Measurements from ENCODE around the gene SLC9A3. TPM values are rescaled to one million over a fixed set of nuclear protein-coding genes. Genes with fewer than 3 reads are reported as not detected.

The SLC9A3 gene
- total RNA-seq, 5 donors from 2014 or later (not counting 1 experiment from before 2014, with no cell fraction given), result 1.9 to 3.5 (median 2.5) TPM

DNA sequence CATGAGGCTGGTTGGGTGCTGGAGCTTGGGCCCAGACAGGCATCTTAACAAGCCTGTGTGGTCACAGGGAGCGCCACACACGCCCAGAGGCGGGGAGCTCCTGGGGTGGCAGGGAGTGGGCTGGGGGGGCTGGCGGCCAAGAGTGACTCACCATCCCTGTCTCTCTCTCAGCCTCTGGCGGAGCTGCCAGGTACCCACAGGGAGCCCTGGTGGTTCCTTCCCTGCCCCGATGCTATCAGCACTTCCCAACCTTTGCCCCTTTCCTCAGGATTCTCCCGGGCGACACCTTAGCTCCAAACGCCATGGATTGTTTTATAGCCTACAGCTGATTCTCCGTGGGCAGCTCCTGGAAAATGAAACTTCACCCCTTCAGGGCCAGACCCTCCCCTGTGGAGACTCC, 5.5 kb downstream of the SLC9A3 start:
- CTCF ChIA-PET, result no interaction called here
- Mint-ChIP-seq H3K27ac (no peak overlapping the region), H3K9me3 (peaks cover 0 to 10% (median 0%) of the 10 kb centered on the region in 3 donors), H3K27me3 (peaks cover 36 to 59% of the 10 kb centered on the region in 2 donors), H3K4me1 (peaks cover 0 to 9% (median 7%) of the 10 kb centered on the region in 3 donors), H3K4me3 (no peak overlapping the region), H3K36me3 (no peaks in the 10 kb centered on the region)
- WGBS (ENCODE audit: insufficient coverage), result 69% methylated on average over 5 of the region's 10 CpGs
- Histone ChIP-seq H3K9me3 (no peaks in the 10 kb centered on the region), H3K36me3 (ENCODE audit: control insufficient read depth in 2 of 2, extremely low read depth in 1 of 2, insufficient read depth in 1 of 2, low read length in 1 of 2) (no peaks in the 10 kb centered on the region), H3K27ac (ENCODE audit: low read length) (no peak overlapping the region), H3K4me3 (ENCODE audit: control insufficient read depth in 1 of 2, extremely low read depth in 1 of 2, low read length in 1 of 2) (no peak overlapping the region), H3K4me1 (ENCODE audit: control insufficient read depth in 1 of 2, extremely low read depth in 1 of 2, insufficient read depth in 2 of 2, low read length in 2 of 2) (peaks cover 0 to 7% of the 10 kb centered on the region in 2 experiments), H3K27me3 (replicated peaks in 1 of 2; ENCODE audit: control insufficient read depth in 2 of 2, extremely low read depth in 1 of 2, insufficient read depth in 2 of 2, low read length in 1 of 2) (peaks cover 0 to 90% of the 10 kb centered on the region in 2 experiments)
- ATAC-seq (replicated peaks in 1 of 4), result no peak
- POLR2A ChIA-PET, result no interaction called here
- DNase-seq, result no peak

DNA sequence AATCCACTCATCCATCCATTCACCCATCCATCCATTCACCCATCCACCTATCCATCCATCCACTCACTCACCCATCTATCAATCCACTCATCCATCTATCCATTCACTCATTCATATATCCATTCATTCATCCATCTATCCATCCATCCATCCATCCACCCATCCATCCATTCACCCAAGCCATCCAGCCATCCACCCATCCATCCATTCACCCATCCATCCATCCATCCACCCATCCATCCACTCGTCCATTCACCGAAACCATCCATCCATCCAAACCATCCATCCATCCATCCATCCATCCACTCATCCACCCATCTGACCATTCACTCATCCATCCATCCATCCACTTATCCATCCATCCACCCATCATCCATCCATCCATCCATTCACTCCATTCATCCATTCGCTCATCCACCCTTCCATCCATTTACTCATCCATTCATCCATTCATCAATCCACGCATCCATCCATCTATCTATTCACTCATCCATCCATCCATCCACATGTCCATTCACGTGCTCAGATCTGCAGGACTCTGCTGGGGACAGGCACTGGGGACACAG, 6.6 kb downstream of the SLC9A3 start:
- Mint-ChIP-seq H3K9me3 (peaks cover 0 to 10% (median 0%) of the 10 kb centered on the region in 3 donors), H3K4me1 (no peaks in the 10 kb centered on the region), H3K4me3 (no peak overlapping the region), H3K27me3 (peaks cover 32 to 50% of the 10 kb centered on the region in 2 donors), H3K27ac (no peak overlapping the region), H3K36me3 (no peaks in the 10 kb centered on the region)
- no peak overlapping the region for H3K4me3 ChIP-seq (ENCODE audit: control insufficient read depth in 1 of 2, extremely low read depth in 1 of 2, low read length in 1 of 2)
- H3K27ac ChIP-seq (ENCODE audit: low read length), result no peak overlapping the region
- peaks cover 0 to 85% of the 10 kb centered on the region in 2 experiments for H3K27me3 ChIP-seq (replicated peaks in 1 of 2; ENCODE audit: control insufficient read depth in 2 of 2, extremely low read depth in 1 of 2, insufficient read depth in 2 of 2, low read length in 1 of 2)
- no peaks in the 10 kb centered on the region for H3K4me1 ChIP-seq (ENCODE audit: control insufficient read depth in 1 of 2, extremely low read depth in 1 of 2, insufficient read depth in 2 of 2, low read length in 2 of 2)
- CTCF ChIA-PET, result no interaction called here
- WGBS (ENCODE audit: insufficient coverage), result 96% methylated on average over 4 of the region's 5 CpGs
- POLR2A ChIA-PET, result no interaction called here
- H3K36me3 ChIP-seq (ENCODE audit: control insufficient read depth in 2 of 2, extremely low read depth in 1 of 2, insufficient read depth in 1 of 2, low read length in 1 of 2), result no peaks in the 10 kb centered on the region
- no peak for ATAC-seq (replicated peaks in 1 of 4)
- DNase-seq, result no peak
- no peaks in the 10 kb centered on the region for H3K9me3 ChIP-seq

DNA sequence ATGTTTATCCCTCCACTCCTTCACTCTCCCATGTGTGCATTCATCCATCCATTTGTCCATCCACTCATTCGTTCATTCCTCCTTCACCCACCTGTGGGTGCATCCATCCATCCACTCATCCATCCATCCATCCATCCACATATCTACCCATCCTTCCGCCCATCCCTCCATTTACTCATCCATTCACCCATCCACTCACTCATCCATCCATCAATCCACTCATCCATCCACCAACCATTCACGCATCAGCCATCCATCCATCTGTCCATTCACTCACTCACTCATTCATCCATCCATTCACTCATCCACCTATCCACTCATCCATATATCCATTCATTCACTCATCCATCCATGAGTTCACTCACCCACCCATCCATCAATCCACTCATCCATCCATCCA, 7.3 kb downstream of the SLC9A3 start:
- Histone ChIP-seq H3K36me3 (ENCODE audit: control insufficient read depth in 2 of 2, extremely low read depth in 1 of 2, insufficient read depth in 1 of 2, low read length in 1 of 2) (no peaks in the 10 kb centered on the region), H3K27me3 (replicated peaks in 1 of 2; ENCODE audit: control insufficient read depth in 2 of 2, extremely low read depth in 1 of 2, insufficient read depth in 2 of 2, low read length in 1 of 2) (peaks cover 0 to 80% of the 10 kb centered on the region in 2 experiments), H3K27ac (ENCODE audit: low read length) (no peak overlapping the region), H3K9me3 (no peaks in the 10 kb centered on the region), H3K4me3 (ENCODE audit: control insufficient read depth in 1 of 2, extremely low read depth in 1 of 2, low read length in 1 of 2) (no peak overlapping the region), H3K4me1 (ENCODE audit: control insufficient read depth in 1 of 2, extremely low read depth in 1 of 2, insufficient read depth in 2 of 2, low read length in 2 of 2) (no peaks in the 10 kb centered on the region)
- DNase-seq (no peak), ATAC-seq (replicated peaks in 1 of 4) (no peak)
- no peaks in the 10 kb centered on the region for H3K4me1 Mint-ChIP-seq
- peaks cover 32 to 47% of the 10 kb centered on the region in 2 donors for H3K27me3 Mint-ChIP-seq
- H3K27ac Mint-ChIP-seq, result no peak overlapping the region
- H3K9me3 Mint-ChIP-seq, result peaks cover 0 to 10% (median 0%) of the 10 kb centered on the region in 3 donors
- H3K4me3 Mint-ChIP-seq, result no peak overlapping the region
- 87% methylated on average over 3 of the region's 3 CpGs for WGBS (ENCODE audit: insufficient coverage)
- H3K36me3 Mint-ChIP-seq, result no peaks in the 10 kb centered on the region
- ChIA-PET POLR2A (no interaction called here), CTCF (no interaction called here)

DNA sequence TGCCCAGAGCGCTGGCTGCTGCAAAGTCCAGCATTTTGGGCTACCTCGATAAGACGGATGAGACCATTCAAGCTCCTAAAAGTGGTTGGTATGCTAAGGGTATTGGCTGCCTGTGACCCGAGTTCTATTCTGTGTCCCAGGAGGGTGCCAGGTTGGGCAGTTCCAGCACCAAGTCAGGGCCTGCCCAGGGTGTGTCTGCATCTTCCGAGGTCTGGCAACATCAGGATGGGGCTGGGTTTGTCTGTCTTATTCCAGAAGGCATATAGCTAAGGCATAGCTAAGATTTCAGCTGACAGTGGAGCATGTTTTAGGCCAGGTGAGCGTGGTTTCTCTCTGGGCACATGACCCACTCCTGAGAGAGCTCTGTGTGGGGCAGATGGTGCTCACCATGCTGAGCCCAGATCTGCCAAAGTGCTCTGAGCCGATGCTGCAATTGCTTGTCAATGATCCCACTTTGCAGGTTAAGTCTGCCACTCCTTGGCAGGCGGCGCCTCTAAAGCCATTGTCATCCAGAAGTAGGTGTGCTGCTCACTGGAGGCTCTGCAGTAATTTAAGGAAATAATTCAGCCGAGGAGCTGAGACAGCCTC, 7.8 kb downstream of the SLC9A3 start:
- Mint-ChIP-seq H3K4me3 (no peak overlapping the region), H3K4me1 (no peaks in the 10 kb centered on the region), H3K36me3 (no peaks in the 10 kb centered on the region), H3K27ac (no peak overlapping the region), H3K27me3 (peaks cover 28 to 42% of the 10 kb centered on the region in 2 donors), H3K9me3 (peaks cover 0 to 10% (median 0%) of the 10 kb centered on the region in 3 donors)
- ATAC-seq (replicated peaks in 1 of 4) (no peak), DNase-seq (no peak)
- POLR2A ChIA-PET, result no interaction called here
- no peak overlapping the region for H3K27ac ChIP-seq (ENCODE audit: low read length)
- WGBS (ENCODE audit: insufficient coverage), result 87% methylated on average over 6 of the region's 10 CpGs
- H3K4me1 ChIP-seq (ENCODE audit: control insufficient read depth in 1 of 2, extremely low read depth in 1 of 2, insufficient read depth in 2 of 2, low read length in 2 of 2), result no peaks in the 10 kb centered on the region
- CTCF ChIA-PET, result no interaction called here
- no peaks in the 10 kb centered on the region for H3K9me3 ChIP-seq
- H3K27me3 ChIP-seq (replicated peaks in 1 of 2; ENCODE audit: control insufficient read depth in 2 of 2, extremely low read depth in 1 of 2, insufficient read depth in 2 of 2, low read length in 1 of 2), result peaks cover 0 to 75% of the 10 kb centered on the region in 2 experiments
- H3K4me3 ChIP-seq (ENCODE audit: control insufficient read depth in 1 of 2, extremely low read depth in 1 of 2, low read length in 1 of 2), result no peak overlapping the region
- no peaks in the 10 kb centered on the region for H3K36me3 ChIP-seq (ENCODE audit: control insufficient read depth in 2 of 2, extremely low read depth in 1 of 2, insufficient read depth in 1 of 2, low read length in 1 of 2)

DNA sequence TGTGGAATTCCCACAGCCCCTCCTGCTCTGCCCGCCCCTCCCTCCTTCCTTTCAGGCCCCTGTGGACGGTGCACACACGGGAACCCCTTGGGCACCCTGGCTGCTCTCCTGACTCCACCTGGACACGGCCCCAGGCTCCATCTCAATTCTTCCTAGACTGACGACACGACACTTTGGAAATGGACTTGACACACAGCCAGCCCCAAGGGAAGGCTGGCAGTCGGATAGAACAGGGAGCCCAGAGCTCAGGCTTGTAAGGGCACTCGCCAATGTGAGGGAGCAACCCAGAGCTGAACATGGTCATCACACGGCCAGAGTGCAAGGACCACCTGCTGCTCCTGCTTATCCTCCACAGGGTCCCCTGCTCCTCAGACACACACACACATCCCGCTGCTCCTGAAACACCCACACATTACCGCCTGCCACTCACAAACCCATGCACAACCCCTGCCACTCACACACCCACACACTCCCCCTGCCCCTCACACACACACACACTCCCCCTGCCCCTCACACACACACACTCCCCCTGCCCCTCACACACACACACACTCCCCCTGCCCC, 8.9 kb downstream of the SLC9A3 start:
- Histone ChIP-seq H3K9me3 (no peaks in the 10 kb centered on the region), H3K27me3 (replicated peaks in 1 of 2; ENCODE audit: control insufficient read depth in 2 of 2, extremely low read depth in 1 of 2, insufficient read depth in 2 of 2, low read length in 1 of 2) (peaks cover 0 to 68% of the 10 kb centered on the region in 2 experiments), H3K4me3 (ENCODE audit: control insufficient read depth in 1 of 2, extremely low read depth in 1 of 2, low read length in 1 of 2) (no peak overlapping the region), H3K36me3 (ENCODE audit: control insufficient read depth in 2 of 2, extremely low read depth in 1 of 2, insufficient read depth in 1 of 2, low read length in 1 of 2) (no peaks in the 10 kb centered on the region), H3K4me1 (ENCODE audit: control insufficient read depth in 1 of 2, extremely low read depth in 1 of 2, insufficient read depth in 2 of 2, low read length in 2 of 2) (no peaks in the 10 kb centered on the region), H3K27ac (ENCODE audit: low read length) (no peak overlapping the region)
- Mint-ChIP-seq H3K4me3 (no peak overlapping the region), H3K27ac (no peak overlapping the region), H3K9me3 (peaks cover 0 to 10% (median 0%) of the 10 kb centered on the region in 3 donors), H3K36me3 (no peaks in the 10 kb centered on the region), H3K27me3 (peaks cover 24 to 33% of the 10 kb centered on the region in 2 donors), H3K4me1 (no peaks in the 10 kb centered on the region)
- WGBS (ENCODE audit: insufficient coverage), result 60% methylated on average over 10 of the region's 11 CpGs
- ChIA-PET POLR2A (no interaction called here), CTCF (no interaction called here)
- ATAC-seq (replicated peaks in 1 of 4) (no peak), DNase-seq (no peak)

GRCh38 chr5:514673-515072, 9.6 kb downstream of the SLC9A3 start:
- Histone ChIP-seq H3K4me1 (ENCODE audit: control insufficient read depth in 1 of 2, extremely low read depth in 1 of 2, insufficient read depth in 2 of 2, low read length in 2 of 2) (no peaks in the 10 kb centered on the region), H3K27me3 (replicated peaks in 1 of 2; ENCODE audit: control insufficient read depth in 2 of 2, extremely low read depth in 1 of 2, insufficient read depth in 2 of 2, low read length in 1 of 2) (peaks cover 0 to 63% of the 10 kb centered on the region in 2 experiments), H3K27ac (ENCODE audit: low read length) (no peak overlapping the region), H3K9me3 (no peaks in the 10 kb centered on the region), H3K36me3 (ENCODE audit: control insufficient read depth in 2 of 2, extremely low read depth in 1 of 2, insufficient read depth in 1 of 2, low read length in 1 of 2) (no peaks in the 10 kb centered on the region), H3K4me3 (ENCODE audit: control insufficient read depth in 1 of 2, extremely low read depth in 1 of 2, low read length in 1 of 2) (no peak overlapping the region)
- ChIA-PET POLR2A (no interaction called here), CTCF (no interaction called here)
- Mint-ChIP-seq H3K4me1 (no peaks in the 10 kb centered on the region), H3K9me3 (peaks cover 0 to 10% (median 0%) of the 10 kb centered on the region in 3 donors), H3K27me3 (peaks cover 19 to 30% of the 10 kb centered on the region in 2 donors), H3K27ac (no peak overlapping the region), H3K4me3 (no peak overlapping the region), H3K36me3 (no peaks in the 10 kb centered on the region)
- WGBS (ENCODE audit: insufficient coverage), result 78% methylated on average over 7 of the region's 8 CpGs
- DNase-seq, result no peak
- ATAC-seq (replicated peaks in 1 of 4), result no peak
